Mesendoderm (in vitro differentiated cells): ENCODE results near the gene ZFAND2B.

Experiments
- DNase-seq: peaks from one replicate; pipeline ENCODE4 v3.0.0; 2013
- H2AK5ac ChIP-seq: 2 replicates; pipeline ENCODE4 v1.6.1; 2013; ENCODE audit warnings: low read length, inconsistent platforms
- H2BK120ac ChIP-seq: 2 replicates; pipeline ENCODE4 v1.6.1; 2013; ENCODE audit warnings: low read depth, mild to moderate bottlenecking, low read length, moderate library complexity, mixed read lengths
- H2BK15ac ChIP-seq: replicated peaks from 2 replicates; pipeline ENCODE4 v1.6.1; 2013; ENCODE audit warnings: low read depth, mild to moderate bottlenecking, moderate library complexity
- H2BK5ac ChIP-seq: 2 replicates; pipeline ENCODE4 v1.6.1; 2013; ENCODE audit warnings: low read length, inconsistent platforms
- H3K18ac ChIP-seq: 2 replicates; pipeline ENCODE4 v1.6.1; 2013; ENCODE audit warnings: mild to moderate bottlenecking, low read length, mixed read lengths
- H3K23ac ChIP-seq: one replicate; pipeline ENCODE4 v1.6.1; 2013; ENCODE audit warnings: low read length
- H3K27ac ChIP-seq: 2 replicates; pipeline ENCODE4 v1.5.1; 2013; ENCODE audit warnings: low read depth, mild to moderate bottlenecking, inconsistent platforms, low read length, moderate library complexity
- H3K27me3 ChIP-seq: 2 replicates; pipeline ENCODE4 v1.6.1; 2013; ENCODE audit warnings: low read length, control low read depth, mild to moderate bottlenecking, inconsistent platforms; ENCODE audit not compliant: insufficient read depth, poor library complexity
- H3K36me3 ChIP-seq: 2 replicates; pipeline ENCODE4 v1.6.1; 2013; ENCODE audit warnings: low read length, inconsistent platforms; ENCODE audit not compliant: control insufficient read depth, insufficient read depth
- H3K4ac ChIP-seq: one replicate; pipeline ENCODE4 v1.6.1; 2013; ENCODE audit warnings: low read depth, mild to moderate bottlenecking, low read length, moderate library complexity
- H3K4me1 ChIP-seq: 2 replicates; pipeline ENCODE4 v1.6.1; 2013; ENCODE audit warnings: low read depth, low read length, inconsistent platforms; ENCODE audit not compliant: control insufficient read depth
- H3K4me2 ChIP-seq: 2 replicates; pipeline ENCODE4 v1.6.1; 2013; ENCODE audit warnings: low read length
- H3K4me3 ChIP-seq: 2 replicates; pipeline ENCODE4 v1.5.1; 2013; ENCODE audit warnings: mild to moderate bottlenecking, low read length
- H3K56ac ChIP-seq: one replicate; pipeline ENCODE4 v1.6.1; 2013; ENCODE audit warnings: low read length
- H3K79me1 ChIP-seq: 2 replicates; pipeline ENCODE4 v1.6.1; 2013; ENCODE audit warnings: low read length, inconsistent platforms
- H3K79me2 ChIP-seq: 2 replicates; pipeline ENCODE4 v1.6.1; 2013; ENCODE audit warnings: mild to moderate bottlenecking, low read length; ENCODE audit not compliant: control insufficient read depth, insufficient read depth
- H3K9ac ChIP-seq: 2 replicates; pipeline ENCODE4 v1.6.1; 2013; ENCODE audit warnings: low read length, inconsistent platforms
- H4K5ac ChIP-seq: one replicate; pipeline ENCODE4 v1.6.1; 2013; ENCODE audit warnings: low read length
- H4K8ac ChIP-seq: one replicate; pipeline ENCODE4 v1.6.1; 2013; ENCODE audit warnings: low read depth, mild to moderate bottlenecking, control low read depth, low read length, moderate library complexity
- WGBS: extraction: QIAGEN DNeasy Blood & Tissue Kit; methylation state at CpG from one replicate; pipeline ENCODE4 v1.1.7; 2013; ENCODE audit warnings: low lambda C conversion rate, missing lambda C conversion rate; ENCODE audit not compliant: insufficient coverage; ENCODE audit errors: extremely low coverage; 5-methylcytosine and 5-hydroxymethylcytosine counted together

ZFAND2B gene

GRCh38 chr2:219160186-219161017 lies 46.2 kb upstream of the ZFAND2B start, which contains the start of gene NHEJ1:
NHEJ1 (minus strand) TSS chr2:219160815; CDS start chr2:219158362, 2,453 bp downstream.
- peak within 1 kb of the TSS; percentile 83 for H3K4me3 ChIP-seq
- no peak within 1 kb of the TSS for H2BK120ac ChIP-seq
- DNase-seq = peak; percentile 97
- H3K23ac ChIP-seq = no peak within 1 kb of the TSS
- no peaks in the 10 kb centered on the region for H3K79me1 ChIP-seq
- no peak within 1 kb of the TSS for H2BK15ac ChIP-seq
- H3K18ac ChIP-seq = peak within 1 kb of the TSS; percentile 95
- WGBS = no CpG with 5 or more reads among the region's 70 CpGs
- no peaks in the 10 kb centered on the region for H3K27me3 ChIP-seq
- H3K9ac ChIP-seq = peak within 1 kb of the TSS; percentile 96
- H3K4ac ChIP-seq = no peak within 1 kb of the TSS
- peaks cover 3% of the 10 kb centered on the region for H3K4me1 ChIP-seq
- peak within 1 kb of the TSS; percentile 87 for H3K27ac ChIP-seq
- peak within 1 kb of the TSS; percentile 77 for H3K4me2 ChIP-seq
- no peak within 1 kb of the TSS for H2AK5ac ChIP-seq
- H3K56ac ChIP-seq = peak within 1 kb of the TSS; percentile 100
- no peaks in the 10 kb centered on the region for H3K79me2 ChIP-seq
- peak within 1 kb of the TSS; percentile 96 for H2BK5ac ChIP-seq
- H3K36me3 ChIP-seq = peaks cover 2% of the 10 kb centered on the region
- H4K5ac ChIP-seq = no peak within 1 kb of the TSS
- no peak within 1 kb of the TSS for H4K8ac ChIP-seq

GRCh38 chr2:219161097-219161496 lies 45.5 kb upstream of the ZFAND2B start:
- H3K27ac ChIP-seq = no peak overlapping the region
- H3K79me2 ChIP-seq = no peaks in the 10 kb centered on the region
- H3K4me2 ChIP-seq = peak overlapping the region; percentile 48
- no CpG with 5 or more reads among the region's 4 CpGs for WGBS
- H3K4me1 ChIP-seq = peaks cover 3% of the 10 kb centered on the region
- H3K36me3 ChIP-seq = peaks cover 2% of the 10 kb centered on the region
- no peak overlapping the region for H4K8ac ChIP-seq
- no peak overlapping the region for H2BK120ac ChIP-seq
- H2AK5ac ChIP-seq = no peak overlapping the region
- no peak overlapping the region for H3K4ac ChIP-seq
- H2BK15ac ChIP-seq = no peak overlapping the region
- no peak overlapping the region for H3K18ac ChIP-seq
- peak overlapping the region; percentile 16 for H3K4me3 ChIP-seq
- H4K5ac ChIP-seq = no peak overlapping the region
- peak overlapping the region; percentile 74 for H3K56ac ChIP-seq
- no peaks in the 10 kb centered on the region for H3K27me3 ChIP-seq
- H3K23ac ChIP-seq = no peak overlapping the region
- DNase-seq = no peak
- H3K9ac ChIP-seq = peak overlapping the region; percentile 68
- no peak overlapping the region for H2BK5ac ChIP-seq
- H3K79me1 ChIP-seq = no peaks in the 10 kb centered on the region

DNA sequence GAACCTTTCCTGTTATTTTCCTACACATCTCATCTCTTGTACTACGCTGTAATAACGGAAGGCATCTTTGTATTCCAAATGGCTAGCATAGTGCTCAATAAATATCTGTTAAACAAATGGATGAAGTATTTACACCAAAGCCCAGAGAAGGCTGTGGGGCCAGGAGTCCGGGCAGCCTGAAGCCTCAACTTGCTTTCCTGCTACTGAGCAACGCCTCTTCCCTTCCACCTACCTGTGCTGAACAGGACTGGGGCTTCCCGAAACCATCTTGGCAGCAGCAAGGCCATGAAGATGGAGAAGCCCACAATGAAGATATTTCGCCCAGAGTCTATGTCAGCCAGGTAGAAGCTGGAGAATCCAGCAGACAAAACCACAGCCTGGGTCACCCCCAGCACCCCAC lies 43.4 kb upstream of the ZFAND2B start:
- Histone ChIP-seq H3K4ac (no peak overlapping the region), H3K79me1 (no peaks in the 10 kb centered on the region), H3K23ac (no peak overlapping the region), H2BK5ac (no peak overlapping the region), H2BK15ac (no peak overlapping the region), H3K56ac (no peak overlapping the region), H3K27ac (no peak overlapping the region), H3K9ac (no peak overlapping the region), H2AK5ac (no peak overlapping the region), H2BK120ac (no peak overlapping the region), H3K4me2 (no peak overlapping the region), H4K8ac (no peak overlapping the region), H4K5ac (no peak overlapping the region), H3K4me1 (peaks cover 3% of the 10 kb centered on the region), H3K79me2 (no peaks in the 10 kb centered on the region), H3K27me3 (no peaks in the 10 kb centered on the region), H3K36me3 (no peaks in the 10 kb centered on the region), H3K18ac (no peak overlapping the region), H3K4me3 (no peak overlapping the region)
- DNase-seq = no peak
- WGBS = no CpG with 5 or more reads among the region's 6 CpGs

GRCh38 chr2:219165058-219165911 lies 41.3 kb upstream of the ZFAND2B start:
- H2BK5ac ChIP-seq = no peak overlapping the region
- peaks cover 3% of the 10 kb centered on the region for H3K4me1 ChIP-seq
- H3K27me3 ChIP-seq = no peaks in the 10 kb centered on the region
- H2AK5ac ChIP-seq = no peak overlapping the region
- H4K8ac ChIP-seq = no peak overlapping the region
- no peaks in the 10 kb centered on the region for H3K79me2 ChIP-seq
- H3K36me3 ChIP-seq = no peaks in the 10 kb centered on the region
- H4K5ac ChIP-seq = no peak overlapping the region
- no CpG with 5 or more reads among the region's 10 CpGs for WGBS
- no peak overlapping the region for H3K9ac ChIP-seq
- no peak overlapping the region for H3K27ac ChIP-seq
- H3K18ac ChIP-seq = no peak overlapping the region
- no peak overlapping the region for H3K4me2 ChIP-seq
- no peak overlapping the region for H3K56ac ChIP-seq
- no peak overlapping the region for H3K4ac ChIP-seq
- H2BK120ac ChIP-seq = no peak overlapping the region
- no peak for DNase-seq
- H3K4me3 ChIP-seq = no peak overlapping the region
- no peak overlapping the region for H2BK15ac ChIP-seq
- no peak overlapping the region for H3K23ac ChIP-seq
- no peaks in the 10 kb centered on the region for H3K79me1 ChIP-seq

- H3K23ac ChIP-seq = no peak overlapping the region
- H3K4me3 ChIP-seq = no peak overlapping the region
- H2BK15ac ChIP-seq = no peak overlapping the region
- no peak overlapping the region for H3K27ac ChIP-seq
- H3K4me1 ChIP-seq = no peaks in the 10 kb centered on the region
- H3K4me2 ChIP-seq = no peak overlapping the region
- no peak overlapping the region for H2BK120ac ChIP-seq
- no peak overlapping the region for H2BK5ac ChIP-seq
- H4K8ac ChIP-seq = no peak overlapping the region
- no peak overlapping the region for H2AK5ac ChIP-seq
- no peak overlapping the region for H3K9ac ChIP-seq
- no peaks in the 10 kb centered on the region for H3K79me2 ChIP-seq
- H3K36me3 ChIP-seq = no peaks in the 10 kb centered on the region
- no peaks in the 10 kb centered on the region for H3K79me1 ChIP-seq
- WGBS = no CpG with 5 or more reads among the region's 5 CpGs
- DNase-seq = no peak
- H3K18ac ChIP-seq = no peak overlapping the region
- no peak overlapping the region for H3K4ac ChIP-seq
- no peak overlapping the region for H3K56ac ChIP-seq
- no peaks in the 10 kb centered on the region for H3K27me3 ChIP-seq
- no peak overlapping the region for H4K5ac ChIP-seq
These were observed 38.6 kb upstream of the ZFAND2B start for GRCh38 chr2:219167997-219168396.
